GM19463 (cell line): Measurements from ENCODE around the gene SYT3.

Experiments
- ATAC-seq: cut with Tn5 transposase; IDR thresholded peaks from one replicate; pipeline ENCODE4 v1.9.1; 2021; ENCODE audit warnings: mild to moderate bottlenecking, moderate library complexity; ENCODE audit not compliant: unreplicated experiment

SYT3 gene

DNA sequence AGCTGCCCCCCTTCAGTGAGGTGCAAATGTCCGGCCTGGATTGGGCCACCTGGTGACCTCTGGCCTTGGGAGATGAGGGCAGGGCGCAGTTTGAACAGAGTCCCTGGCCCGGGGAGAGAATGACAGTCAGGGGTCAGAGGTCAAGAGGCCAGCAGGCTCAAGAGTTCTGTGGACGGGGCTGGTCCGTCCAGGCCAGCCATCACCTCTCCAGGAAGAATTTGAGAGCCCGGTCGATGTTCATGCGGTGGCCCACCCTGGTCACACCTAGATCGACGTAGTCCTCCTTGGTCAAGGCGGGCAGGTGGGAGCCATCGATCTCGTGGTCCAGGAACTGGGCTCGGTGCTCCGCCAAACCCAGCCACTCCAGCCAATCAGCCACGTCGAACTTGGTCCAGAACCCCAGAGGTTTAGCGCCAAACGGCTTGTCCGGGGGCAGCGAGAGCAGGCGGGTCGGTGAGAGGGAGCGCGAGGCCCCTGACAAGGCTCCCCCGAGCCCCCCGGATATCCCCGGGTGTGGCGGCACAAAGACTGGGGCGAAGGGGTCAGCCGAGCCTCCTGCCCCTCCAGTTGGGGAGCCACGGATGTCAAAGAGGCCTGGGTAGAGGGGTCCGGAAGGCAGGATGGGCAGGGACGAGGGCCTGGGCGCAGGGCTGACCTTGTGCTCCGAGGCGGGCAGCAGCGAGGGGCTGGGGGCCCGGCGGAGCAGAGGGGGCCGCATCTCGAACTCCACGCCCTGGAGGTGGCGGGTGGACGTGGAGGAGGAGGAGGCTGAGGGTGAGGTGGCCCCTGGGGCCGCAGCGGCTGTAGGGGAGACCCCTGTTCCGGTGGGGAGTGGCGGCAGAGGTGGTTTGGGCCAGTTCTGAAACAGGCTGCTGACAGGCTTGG lies 22.3 kb upstream of the SYT3 start:
- no peak for ATAC-seq

DNA sequence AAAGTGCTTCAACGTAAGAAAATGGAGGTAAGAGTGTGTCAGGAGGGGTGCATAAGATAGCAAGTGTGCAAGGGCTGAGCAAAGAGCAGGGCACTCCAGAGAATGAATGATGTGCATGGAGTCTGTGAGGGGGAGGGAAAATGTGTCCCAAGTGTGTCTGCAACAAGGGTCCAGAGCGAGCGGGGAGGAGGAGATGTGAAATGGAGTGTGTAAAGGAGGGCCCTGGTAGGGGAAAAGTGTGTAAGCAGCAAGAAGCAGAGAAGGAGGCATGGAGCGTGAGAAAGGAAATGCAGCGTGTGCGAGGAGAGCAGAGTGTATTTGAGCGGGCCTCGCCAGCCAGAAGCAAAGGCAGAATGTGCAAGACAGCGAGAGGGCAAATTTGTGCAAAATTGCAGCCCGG lies 21.3 kb upstream of the SYT3 start:
- ATAC-seq = no peak

DNA sequence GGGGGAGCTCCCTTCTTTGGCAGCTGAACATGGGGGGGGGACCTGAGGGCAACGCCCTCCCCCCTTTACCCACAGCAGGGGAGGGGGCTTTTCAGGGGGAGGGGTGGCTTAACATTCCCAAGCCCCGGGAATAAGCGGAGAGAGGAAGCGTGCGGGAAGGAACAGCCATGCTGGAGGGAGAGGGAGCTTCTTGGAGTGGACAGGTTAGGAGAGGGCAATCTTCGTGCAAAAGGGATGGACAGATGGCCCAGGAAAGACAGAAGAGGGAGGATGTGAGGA lies 20.3 kb upstream of the SYT3 start:
- no peak for ATAC-seq

DNA sequence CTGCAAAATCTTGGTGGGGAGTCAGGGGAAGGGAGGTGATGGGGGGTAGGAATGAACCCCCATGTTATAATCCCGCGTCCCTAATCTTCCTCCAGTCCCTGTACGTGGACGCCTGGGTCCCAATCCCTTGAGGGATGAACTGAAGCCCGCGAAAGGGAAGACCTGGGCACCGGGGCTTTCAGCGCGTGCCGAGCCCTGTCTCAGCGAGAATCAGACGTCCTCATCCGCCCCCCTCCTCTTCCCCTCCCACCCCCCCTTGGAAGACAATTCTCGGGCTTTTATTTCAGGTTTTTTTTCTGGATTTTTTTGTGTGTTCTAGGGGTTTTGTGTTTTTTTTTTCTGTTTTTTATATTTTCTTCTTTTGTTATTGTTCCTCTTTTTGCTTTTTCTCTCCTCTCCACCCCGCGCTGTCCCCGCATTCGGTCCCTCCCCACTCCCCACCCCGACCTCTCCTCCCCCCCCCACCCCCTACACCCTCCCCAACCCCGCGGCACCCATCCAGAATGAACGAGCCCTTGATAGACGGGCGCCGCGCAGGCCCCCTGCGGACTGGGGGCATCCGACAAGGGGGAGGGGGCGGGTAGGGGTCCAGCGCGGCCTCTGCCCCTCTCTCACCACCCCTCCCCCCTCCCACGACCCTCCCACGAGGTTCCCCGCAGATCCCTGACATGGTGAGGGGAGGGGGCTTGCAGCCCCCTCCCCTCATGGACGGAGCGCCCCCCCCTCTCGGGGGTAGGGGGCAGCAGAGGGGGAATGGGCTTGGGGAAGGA lies 19.8 kb upstream of the SYT3 start:
- ATAC-seq = no peak

DNA sequence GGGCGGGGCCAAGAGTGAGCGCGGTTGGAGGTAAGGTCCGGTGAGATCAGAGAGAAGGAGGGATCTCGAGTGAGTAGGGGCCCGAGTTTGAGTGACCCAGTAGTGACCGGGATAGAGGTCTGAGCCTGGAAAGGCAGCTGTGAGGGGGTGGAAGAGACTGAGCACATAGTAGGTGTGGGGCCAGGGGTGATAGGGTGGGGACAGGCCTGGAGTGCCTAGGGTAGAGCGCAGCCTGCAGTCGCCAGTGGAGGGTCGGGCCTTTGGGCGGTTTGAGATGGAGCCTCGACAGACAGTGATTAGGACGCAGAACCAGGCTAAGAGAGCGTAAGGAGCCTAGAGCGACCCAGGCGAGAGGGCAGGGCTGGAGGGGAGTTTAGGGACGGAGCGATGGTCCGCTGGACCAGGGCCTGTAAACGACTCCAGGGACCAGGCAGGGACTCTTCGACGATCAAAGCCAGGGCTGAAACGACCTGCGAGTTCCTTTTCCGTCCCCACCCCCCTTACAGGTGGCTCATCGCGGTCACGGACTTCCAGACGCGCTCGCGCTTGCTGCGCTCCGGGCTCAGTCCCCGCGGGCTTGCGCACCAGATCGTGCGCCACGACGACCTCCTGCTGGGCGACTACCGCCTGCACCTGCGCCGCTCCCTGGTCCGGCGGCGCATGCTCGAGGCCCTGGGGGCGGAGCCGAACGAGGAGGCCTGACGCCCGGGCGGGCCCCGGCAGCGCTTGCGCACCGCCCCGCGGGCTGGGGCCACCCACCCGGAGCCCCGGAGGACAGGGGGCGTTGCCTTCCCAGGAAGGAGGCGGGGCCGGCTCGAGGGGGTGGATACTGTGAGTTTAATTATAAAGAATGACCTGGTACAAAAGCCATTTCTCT lies 19.0 kb upstream of the SYT3 start:
- ATAC-seq = no peak

DNA sequence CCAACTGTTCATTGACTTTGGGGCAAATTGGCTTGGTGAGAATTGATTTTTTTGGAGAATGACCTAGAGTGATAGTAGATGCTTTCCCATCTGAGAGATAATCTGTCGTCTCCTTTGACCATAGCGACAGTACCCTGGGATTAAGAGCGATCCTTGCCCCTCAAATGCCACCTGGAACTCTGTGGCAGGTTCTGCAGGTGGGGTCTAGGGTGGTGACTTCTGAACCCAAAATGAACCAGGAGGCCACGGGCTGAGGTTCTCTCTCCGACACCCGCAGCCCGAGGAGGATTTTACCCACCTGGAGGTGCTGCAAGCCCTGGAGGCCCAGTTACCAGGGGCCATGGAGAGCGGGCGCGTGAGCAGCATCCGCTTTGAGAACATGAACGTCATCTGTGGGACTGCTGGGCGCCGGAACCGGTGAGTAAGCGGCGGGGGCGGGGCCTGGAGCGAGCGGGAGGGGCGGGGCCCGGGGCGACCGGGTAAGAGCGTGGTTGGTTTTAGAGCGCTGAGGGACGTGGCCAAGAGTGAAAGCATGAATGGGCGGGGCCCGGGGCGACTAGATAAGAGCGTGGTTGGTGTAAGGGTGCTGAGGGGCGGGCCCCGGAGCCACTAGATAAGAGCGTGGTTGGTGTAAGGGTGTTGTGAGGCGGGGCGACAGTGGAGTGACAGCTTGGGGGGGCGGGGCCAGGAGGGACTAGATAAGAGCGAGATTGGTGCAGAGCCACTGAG lies 18.2 kb upstream of the SYT3 start:
- no peak for ATAC-seq

DNA sequence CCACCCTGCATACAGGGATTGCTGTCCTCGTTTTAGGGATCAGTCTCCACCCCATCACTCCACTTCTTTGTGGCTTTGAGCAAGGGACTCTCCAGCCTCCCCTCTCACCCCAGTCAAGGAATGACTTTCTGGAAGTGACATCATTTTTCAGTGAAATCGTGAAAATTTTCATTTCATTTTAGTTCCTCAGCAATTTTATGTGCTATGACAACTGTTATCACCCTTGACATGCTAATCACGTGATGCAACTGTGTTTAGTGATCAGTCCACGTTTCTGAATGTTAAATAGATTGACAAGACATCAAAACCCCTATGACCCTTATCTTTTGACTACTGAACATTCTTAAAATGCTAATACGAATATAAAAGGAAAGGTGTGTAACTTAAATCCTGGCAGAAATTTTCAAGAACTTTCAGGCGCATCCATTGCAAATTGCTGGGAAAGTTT lies 17.6 kb upstream of the SYT3 start:
- no peak for ATAC-seq

DNA sequence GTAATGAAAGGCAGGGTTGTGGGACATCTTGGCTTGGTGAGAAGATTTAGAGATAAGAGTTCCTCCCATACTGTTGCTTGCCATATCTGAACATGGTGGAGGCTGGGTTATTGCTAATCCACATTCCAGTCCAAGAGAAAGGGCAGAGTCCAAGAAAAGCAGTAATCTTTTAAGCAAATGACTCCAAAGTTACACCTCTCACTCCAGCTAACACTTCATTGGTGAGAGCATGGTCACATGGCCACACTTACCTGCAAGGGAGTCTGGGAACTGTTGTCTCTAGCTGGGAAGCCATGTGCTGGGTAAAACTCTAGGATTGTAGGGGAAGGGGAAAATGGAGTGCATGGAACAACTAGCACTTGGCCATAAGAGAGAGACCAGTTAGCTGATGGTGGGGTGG lies 15.2 kb upstream of the SYT3 start:
- ATAC-seq = no peak

DNA sequence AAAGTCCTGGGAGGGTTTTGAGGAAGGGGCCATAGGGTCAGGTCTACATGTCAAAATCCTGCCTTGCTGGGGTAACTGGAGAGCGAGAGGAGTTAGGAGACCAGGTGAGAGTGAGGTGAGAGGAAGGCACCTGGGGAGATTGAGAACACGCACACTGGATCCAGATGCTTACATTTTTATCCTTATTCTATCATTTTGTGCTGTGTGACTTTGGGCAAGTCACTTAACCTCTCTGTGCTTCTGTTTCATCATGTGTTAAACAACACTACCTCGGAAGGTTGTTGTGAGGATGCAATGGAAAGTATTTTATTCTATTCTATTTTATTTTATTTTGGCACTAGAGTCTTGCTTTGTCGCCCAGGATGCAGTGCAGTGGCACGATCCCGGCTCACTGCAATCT lies 13.0 kb upstream of the SYT3 start:
- no peak for ATAC-seq

DNA sequence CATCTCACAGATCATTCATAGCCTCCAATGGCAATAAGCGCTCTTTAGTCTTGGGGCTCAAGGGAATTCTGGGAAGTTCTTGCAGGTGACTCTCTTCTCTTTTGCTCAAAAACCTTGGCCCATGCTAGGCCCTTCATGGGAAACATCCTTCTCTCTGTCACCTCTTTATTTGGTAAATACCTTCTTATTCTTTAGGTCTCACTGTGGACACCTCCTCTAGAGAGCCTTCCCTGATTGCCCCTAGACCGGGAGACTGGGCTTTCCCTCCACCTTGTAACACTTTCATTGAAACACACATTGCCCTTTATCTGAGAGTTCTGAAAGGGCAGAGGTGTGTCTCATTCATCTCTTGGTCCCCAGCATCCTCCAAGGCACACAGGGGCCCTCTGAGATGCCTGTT lies 11.5 kb upstream of the SYT3 start:
- ATAC-seq = no peak

DNA sequence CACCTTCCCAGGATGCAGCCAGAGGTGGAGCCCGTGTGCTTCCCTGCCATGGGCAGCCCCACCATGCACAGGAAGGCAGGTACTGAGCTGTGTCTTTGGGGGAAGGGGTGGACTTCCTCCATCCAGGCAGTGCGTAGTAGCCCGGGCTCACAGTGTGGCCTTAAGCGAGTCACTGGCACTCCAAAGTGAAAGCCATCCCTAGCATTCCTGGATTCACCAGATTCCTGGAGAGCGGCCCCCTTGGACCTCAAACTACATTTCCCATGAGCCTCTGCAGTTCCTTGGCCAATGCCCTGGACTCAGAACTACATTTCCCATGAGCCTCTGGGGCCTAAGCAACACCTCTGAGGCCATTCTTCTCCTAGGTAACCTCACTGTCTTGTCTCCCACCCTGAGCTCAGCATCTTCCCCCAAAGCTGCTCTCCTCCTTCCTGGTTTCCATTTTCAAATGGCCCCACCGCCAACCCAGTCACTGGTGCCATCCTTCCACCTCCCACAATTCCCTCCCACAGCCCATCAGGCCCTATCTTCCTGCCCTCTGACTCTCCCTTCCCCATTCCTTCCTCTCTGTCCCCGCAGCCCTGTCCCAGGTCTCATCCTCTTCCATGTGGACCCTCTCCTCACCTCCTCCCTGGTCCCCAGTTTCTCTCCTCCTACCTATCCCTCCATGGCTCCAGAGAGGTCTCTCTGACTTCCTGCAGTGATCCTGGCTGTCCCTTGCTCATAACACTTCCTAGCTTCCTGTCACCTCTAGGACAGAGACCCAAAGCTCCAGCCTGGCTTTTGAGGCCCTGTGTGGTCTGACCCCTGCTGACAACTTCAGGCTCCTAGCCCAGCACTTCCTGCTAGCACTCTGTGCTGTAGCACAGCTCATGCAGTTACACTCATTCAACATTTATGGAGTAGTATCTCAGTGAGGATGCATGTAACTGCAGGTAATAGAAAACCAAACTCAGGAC lies 10.0 kb upstream of the SYT3 start, which contains the start of gene C19orf81:
TSS of gene C19orf81 (plus strand) at position 13 of the 959 bp plus-strand sequence. CDS start at position 13, 0 bp downstream.
- no peak for ATAC-seq

DNA sequence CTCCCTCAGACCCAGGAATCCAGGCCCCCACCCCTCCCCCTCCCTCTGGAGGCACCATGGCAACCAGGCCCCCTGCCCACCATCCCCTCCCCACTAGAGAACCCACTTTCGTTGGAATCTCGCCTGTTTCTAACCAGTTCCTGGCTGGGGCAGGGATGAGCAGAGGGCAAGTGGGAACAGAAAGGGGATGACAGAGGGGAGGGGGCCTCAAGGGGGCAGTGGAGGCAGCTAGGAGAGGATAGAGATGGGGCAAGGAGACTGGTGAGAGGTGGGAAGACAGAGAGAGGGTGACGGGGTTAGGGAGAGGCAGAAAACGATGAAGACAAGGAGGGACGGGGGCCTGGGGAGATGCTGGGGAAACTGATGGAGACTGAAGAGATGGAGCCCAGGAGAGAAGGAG lies 9.0 kb upstream of the SYT3 start:
- no peak for ATAC-seq

DNA sequence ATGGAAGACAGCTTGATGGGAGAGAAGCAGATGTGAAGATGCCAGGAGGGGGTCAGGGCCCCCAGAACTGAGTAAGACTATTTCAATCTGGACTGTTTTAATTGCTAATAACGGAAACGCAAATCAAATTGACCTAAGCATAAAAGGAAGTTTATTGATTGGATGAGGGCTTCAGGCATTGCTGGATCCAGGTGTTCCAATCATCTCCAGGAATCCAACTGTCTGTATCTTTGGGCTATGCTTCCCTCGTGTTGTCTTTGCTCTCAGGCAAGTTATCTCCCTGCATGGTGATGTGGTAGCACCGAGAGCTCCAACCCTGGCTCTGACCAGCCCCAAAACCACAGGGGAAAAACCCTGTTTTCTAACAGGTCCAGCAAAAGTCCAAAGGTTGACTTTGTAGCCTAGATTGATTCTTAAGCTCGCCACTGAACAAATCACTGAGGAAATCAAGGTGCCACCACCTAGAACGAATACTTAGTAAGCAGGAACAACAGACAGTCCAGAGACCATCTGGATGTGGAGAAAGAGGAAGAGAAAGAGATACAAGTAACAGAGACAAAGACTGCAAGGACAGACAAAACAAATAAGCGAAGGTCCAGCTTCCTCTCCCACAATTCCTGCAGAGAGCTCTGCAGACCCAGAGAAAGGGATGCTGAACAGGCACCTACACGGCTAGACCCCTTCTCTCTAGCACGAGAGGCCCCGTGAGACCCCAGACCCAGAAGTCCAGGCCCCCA lies 8.4 kb upstream of the SYT3 start:
- no peak for ATAC-seq

DNA sequence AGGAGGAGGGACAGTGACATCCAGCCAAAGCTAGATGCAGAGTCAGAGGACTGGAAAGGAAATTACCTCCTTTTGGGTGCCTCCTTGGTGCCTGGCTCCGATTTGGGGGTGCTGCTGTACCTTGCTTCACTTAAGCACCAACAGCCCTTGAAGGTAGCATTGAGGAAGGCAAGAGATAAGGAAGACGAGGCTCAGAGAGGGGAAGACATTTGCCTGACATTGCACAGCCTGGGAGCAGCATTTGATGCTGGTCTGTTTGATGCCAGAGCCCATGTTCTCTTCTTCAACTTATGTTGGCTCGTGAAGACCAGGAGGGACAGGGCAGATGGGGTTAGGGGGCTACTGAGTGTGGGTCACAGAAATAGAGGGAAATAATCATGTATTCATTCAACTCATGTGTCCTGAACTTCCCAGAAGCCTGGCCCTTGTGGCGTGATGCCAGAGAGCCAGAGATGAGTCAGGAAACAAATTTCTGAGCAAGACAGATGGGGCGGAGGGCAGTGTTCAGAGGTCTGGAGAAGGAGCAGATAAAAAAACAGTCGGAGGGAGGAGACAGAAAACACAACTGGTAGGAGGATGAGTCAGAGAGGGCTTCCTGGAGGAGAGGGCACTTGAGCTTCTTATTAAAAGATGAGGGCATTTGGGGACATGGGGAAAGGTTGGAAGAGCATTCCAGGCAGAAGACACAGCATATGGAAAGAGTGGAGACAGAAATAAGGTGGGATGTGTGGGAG lies 6.6 kb upstream of the SYT3 start:
- ATAC-seq = no peak

DNA sequence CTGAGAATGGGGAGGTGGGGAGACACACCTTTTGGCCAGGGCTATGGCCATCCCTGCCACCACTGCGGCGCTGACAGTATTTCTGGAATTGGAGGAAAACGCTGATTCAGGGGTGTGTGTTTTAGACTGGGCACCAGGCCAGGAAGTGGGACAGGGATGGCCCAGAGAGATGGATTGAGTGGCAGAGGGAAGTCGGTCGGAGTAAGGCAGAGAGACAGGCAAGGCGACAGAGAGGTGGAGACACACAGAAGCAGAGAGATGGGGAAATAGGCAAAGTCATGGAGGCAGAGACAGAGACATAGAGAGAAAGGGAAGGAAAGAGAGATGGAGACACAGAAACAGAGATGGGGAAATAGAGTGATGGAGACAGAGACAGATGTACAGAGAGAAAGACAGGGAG lies 5.4 kb upstream of the SYT3 start:
- ATAC-seq = no peak

DNA sequence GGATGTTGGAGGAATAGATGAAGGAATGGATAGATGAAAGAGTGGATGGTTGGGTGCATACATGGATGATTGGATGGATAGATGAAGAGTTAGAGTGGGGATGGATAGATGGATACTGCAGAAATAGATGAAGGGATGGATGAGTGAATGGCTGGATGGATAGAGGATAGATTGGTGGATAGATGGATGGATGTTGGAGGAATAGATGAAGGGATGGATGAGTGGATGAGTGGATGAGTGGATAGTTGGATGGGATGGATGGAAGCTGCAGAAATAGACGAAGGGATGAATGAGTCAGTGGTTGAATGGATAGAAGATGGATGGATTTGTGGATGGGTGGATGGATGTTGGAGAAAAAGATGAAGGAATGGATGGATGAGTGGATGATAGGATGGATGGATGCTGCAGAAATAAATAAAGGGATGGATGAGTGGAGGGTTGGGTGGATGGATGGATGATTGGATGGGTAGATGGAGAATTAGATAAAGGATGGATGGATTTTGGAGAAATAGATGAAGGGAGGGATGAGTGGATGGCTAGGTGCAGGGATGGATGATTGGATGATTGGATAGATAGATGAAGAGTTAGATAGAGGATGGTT lies 4.7 kb upstream of the SYT3 start:
- ATAC-seq = no peak

DNA sequence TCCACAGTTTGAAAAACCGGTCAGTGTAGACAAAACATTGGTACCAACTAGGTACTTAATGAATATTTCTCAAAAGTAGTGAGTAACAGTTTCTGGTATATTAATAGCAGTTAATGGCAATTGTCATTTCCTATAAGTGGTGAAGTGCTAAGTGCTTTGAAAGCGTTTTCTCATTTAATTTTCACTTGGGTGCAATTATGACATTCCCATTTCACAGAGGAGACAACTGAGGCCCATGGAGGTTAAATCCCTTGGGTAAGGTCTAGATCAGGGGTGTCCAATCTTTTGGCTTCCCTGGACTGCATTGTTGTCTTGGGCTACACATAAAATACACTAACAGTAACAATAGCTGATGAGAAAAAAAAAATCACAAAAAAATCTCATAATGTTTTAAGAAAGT lies 687 bp upstream of the SYT3 start:
- ATAC-seq = no peak

DNA sequence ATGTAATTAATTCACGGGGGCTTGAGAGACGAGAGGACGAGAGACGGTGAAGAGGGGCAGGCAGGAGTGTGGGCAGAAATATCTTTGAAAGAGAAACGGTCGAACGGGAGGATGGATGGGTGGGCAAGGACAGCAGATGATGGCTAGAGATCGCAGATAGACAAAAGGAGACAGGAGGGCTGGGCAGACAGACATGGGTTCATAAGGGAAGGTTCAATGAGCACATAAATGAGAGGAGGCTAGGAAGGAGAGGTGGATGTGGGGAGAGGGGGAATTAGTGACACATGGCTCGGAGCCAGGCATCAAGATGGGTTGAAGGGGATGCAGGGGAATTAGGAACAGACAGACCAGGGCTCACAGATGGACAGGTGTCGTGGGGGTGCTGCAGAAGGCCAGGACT lies 1.1 kb downstream of the SYT3 start:
- ATAC-seq = no peak
